ENCODE measurements around the gene SESN3. TPM values are rescaled to one million over a fixed set of nuclear protein-coding genes. Genes with fewer than 3 reads are reported as not detected.

The SESN3 gene
- total RNA-seq, 4 donors from 2014 or later = 57.9 to 106 (median 71.8) TPM

- H3K4me1 ChIP-seq = peaks cover 0 to 28% (median 0%) of the 10 kb centered on the region in 4 donors
- no peak overlapping the region for H3K4me3 ChIP-seq
- H3K9me3 ChIP-seq = peaks cover 0 to 7% (median 0%) of the 10 kb centered on the region in 4 donors
- no peak overlapping the region for H3K27ac ChIP-seq
- peaks cover 0 to 4% (median 0%) of the 10 kb centered on the region in 3 donors for H3K36me3 ChIP-seq
- TF ChIP-seq POLR2A (IDR thresholded peaks at IDR 0.05) (no peak), EP300 (IDR thresholded peaks at IDR 0.05) (no peak)
- 89 to 98% methylated on average over 1 of the region's 1 CpG for WGBS, 2 donors
- DNase-seq (ENCODE audit: low spot score in 2 of 2) = no peak
- H3K27me3 ChIP-seq = no peaks in the 10 kb centered on the region
Measured at GRCh38 chr11:95115597-95115996, 115.4 kb downstream of the SESN3 start.

Other genes with a start within 250 kb of the SESN3 start
- gene KDM4E, start 205.9 kb downstream of the SESN3 start, total RNA-seq = not detected
- not detected for gene KDM4F, start 181.8 kb downstream of the SESN3 start, total RNA-seq
- gene SRSF8, start 164.3 kb downstream of the SESN3 start, total RNA-seq = 10 to 100 TPM; 41.4 to 79.8 (median 49.1) TPM
- 100 to 1,000 TPM; 106 to 210 (median 154) TPM for gene ENDOD1, start 141.4 kb downstream of the SESN3 start, total RNA-seq